MM.1S (cell line): ENCODE data around the gene SNX9.

Experiments used
- DNase-seq: peaks from one replicate; pipeline ENCODE4 v3.0.0-alpha.2; 2015
- H2AFZ ChIP-seq: fragments of 300-600 bp; sonication (generic); 2 replicates; pipeline ENCODE4 v1.6.0; 2016; ENCODE audit warnings: antibody characterized with exemption, low read length
- H3F3A ChIP-seq: fragments of 300-600 bp; sonication (generic); 2 replicates; pipeline ENCODE4 v1.6.1; 2016; ENCODE audit warnings: mild to moderate bottlenecking, antibody characterized with exemption, low read length, moderate library complexity, mixed read lengths; ENCODE audit not compliant: insufficient read depth
- H3K27ac ChIP-seq: fragments of 300-600 bp; sonication (generic); 2 replicates; pipeline ENCODE4 v1.5.1; 2016; ENCODE audit warnings: mild to moderate bottlenecking, low read length
- H3K27me3 ChIP-seq: fragments of 300-600 bp; sonication (generic); replicated peaks from 2 replicates; pipeline ENCODE4 v1.6.0; 2016; ENCODE audit warnings: low read length; ENCODE audit not compliant: insufficient read depth
- H3K36me3 ChIP-seq: fragments of 300-600 bp; sonication (generic); replicated peaks from 2 replicates; pipeline ENCODE4 v1.6.1; 2016; ENCODE audit warnings: mild to moderate bottlenecking, low read length, mixed read lengths; ENCODE audit not compliant: insufficient read depth
- H3K4me1 ChIP-seq: fragments of 300-600 bp; sonication (generic); 2 replicates; pipeline ENCODE4 v1.6.1; 2016; ENCODE audit warnings: low read length, mixed read lengths
- H3K4me2 ChIP-seq: fragments of 300-600 bp; sonication (generic); 2 replicates; pipeline ENCODE4 v1.6.0; 2016; ENCODE audit warnings: low read depth, low read length
- H3K4me3 ChIP-seq: fragments of 300-600 bp; sonication (generic); 2 replicates; pipeline ENCODE4 v1.5.1; 2016; ENCODE audit warnings: low read length, mixed read lengths
- H3K79me2 ChIP-seq: fragments of 300-600 bp; sonication (generic); 2 replicates; pipeline ENCODE4 v1.6.1; 2016; ENCODE audit warnings: mixed run types, low read length, mixed read lengths
- H3K9ac ChIP-seq: fragments of 300-600 bp; sonication (generic); 2 replicates; pipeline ENCODE4 v1.6.1; 2016; ENCODE audit warnings: low read length, mixed read lengths
- H3K9me2 ChIP-seq: fragments of 300-600 bp; sonication (generic); replicated peaks from 2 replicates; pipeline ENCODE4 v1.6.1; 2016; ENCODE audit warnings: mild to moderate bottlenecking, low read length, mixed read lengths; ENCODE audit not compliant: insufficient read depth
- H3K9me3 ChIP-seq: fragments of 300-600 bp; sonication (generic); replicated peaks from 2 replicates; pipeline ENCODE4 v1.6.1; 2016; ENCODE audit warnings: mild to moderate bottlenecking, low read length, mixed read lengths; ENCODE audit not compliant: insufficient read depth
- H4K20me1 ChIP-seq: fragments of 300-600 bp; sonication (generic); 2 replicates; pipeline ENCODE4 v1.6.1; 2016; ENCODE audit warnings: mild to moderate bottlenecking, low read length, moderate library complexity, mixed read lengths; ENCODE audit not compliant: insufficient read depth
- CTCF ChIP-seq: fragments of 300-600 bp; sonication (generic); IDR thresholded peaks from 2 replicates; pipeline ENCODE4 v1.5.1; 2016; ENCODE audit warnings: antibody characterized with exemption, low read length, mixed read lengths
- EZH2 ChIP-seq: fragments of 300-600 bp; sonication (generic); optimal IDR thresholded peaks from 2 replicates; pipeline ENCODE3; 2017; ENCODE audit warnings: low read depth, mild to moderate bottlenecking, antibody characterized with exemption, low read length, mixed read lengths
- EZH2phosphoT487 ChIP-seq: fragments of 300-600 bp; sonication (generic); IDR thresholded peaks from 2 replicates; pipeline ENCODE4 v1.6.1; 2018; ENCODE audit warnings: antibody characterized with exemption, low read length

Gene SNX9

GRCh38 chr6:157808405-157808950 lies 14.6 kb upstream of the SNX9 start:
- H3K4me2 ChIP-seq = no peak overlapping the region
- no peaks in the 10 kb centered on the region for H3K36me3 ChIP-seq
- H3K27ac ChIP-seq = no peak overlapping the region
- no peaks in the 10 kb centered on the region for H3F3A ChIP-seq
- no peak overlapping the region for H3K9ac ChIP-seq
- DNase-seq = no peak
- no peaks in the 10 kb centered on the region for H3K4me1 ChIP-seq
- H3K9me3 ChIP-seq = no peaks in the 10 kb centered on the region
- no peaks in the 10 kb centered on the region for H3K79me2 ChIP-seq
- no peak overlapping the region for H3K4me3 ChIP-seq
- H3K9me2 ChIP-seq = no peaks in the 10 kb centered on the region
- no peaks in the 10 kb centered on the region for H4K20me1 ChIP-seq
- no peak for TF ChIP-seq EZH2
- no peak for TF ChIP-seq CTCF
- no peak for TF ChIP-seq EZH2phosphoT487
- H3K27me3 ChIP-seq = peaks cover 55% of the 10 kb centered on the region
- H2AFZ ChIP-seq = no peak overlapping the region

- Histone ChIP-seq H3K36me3 (no peaks in the 10 kb centered on the region), H3K4me2 (no peak overlapping the region), H3K9me3 (no peaks in the 10 kb centered on the region), H3K27me3 (peaks cover 65% of the 10 kb centered on the region), H3K27ac (no peak overlapping the region), H3K79me2 (no peaks in the 10 kb centered on the region), H3F3A (peaks cover 6% of the 10 kb centered on the region; the same call in 1 of the 2 replicates), H3K9me2 (no peaks in the 10 kb centered on the region), H2AFZ (no peak overlapping the region), H4K20me1 (0 out of 2 replicates have a peak, but pooled peaks cover 4% of the 10 kb centered on the region), H3K9ac (no peak overlapping the region), H3K4me1 (peaks cover 6% of the 10 kb centered on the region; the same call in 1 of the 2 replicates), H3K4me3 (no peak overlapping the region)
- TF ChIP-seq CTCF = no peak
- DNase-seq = no peak
These were observed 13.4 kb upstream of the SNX9 start for GRCh38 chr6:157809613-157810012.

GRCh38 chr6:157811137-157811475 lies 11.9 kb upstream of the SNX9 start:
- no peak overlapping the region for H2AFZ ChIP-seq
- no peak overlapping the region for H3K4me3 ChIP-seq
- peaks cover 13% of the 10 kb centered on the region for H3K4me1 ChIP-seq
- peaks cover 67% of the 10 kb centered on the region for H3K27me3 ChIP-seq
- no peaks in the 10 kb centered on the region for H3K36me3 ChIP-seq
- H3K9me2 ChIP-seq = no peaks in the 10 kb centered on the region
- 0 out of 2 replicates have a peak, but pooled peaks cover 5% of the 10 kb centered on the region for H4K20me1 ChIP-seq
- no peak overlapping the region for H3K4me2 ChIP-seq
- no peak for DNase-seq
- peaks cover 13% of the 10 kb centered on the region; the same call in 1 of the 2 replicates for H3F3A ChIP-seq
- TF ChIP-seq EZH2phosphoT487 (no peak), EZH2 (no peak), CTCF (no peak)
- H3K9me3 ChIP-seq = no peaks in the 10 kb centered on the region
- H3K79me2 ChIP-seq = no peaks in the 10 kb centered on the region
- no peak overlapping the region for H3K27ac ChIP-seq
- no peak overlapping the region for H3K9ac ChIP-seq
